HG03571 (cell line): ENCODE measurements around the gene SMIM3.
"Not testable (repeated sequence)": the region's sequence is repeated elsewhere in the genome, so short reads cannot be mapped to it uniquely, and the experiment has no call there.

Experiments
- ATAC-seq: cut with Tn5 transposase; IDR thresholded peaks from one replicate; pipeline ENCODE4 v1.9.1; 2021; ENCODE audit not compliant: unreplicated experiment

SMIM3 gene

DNA sequence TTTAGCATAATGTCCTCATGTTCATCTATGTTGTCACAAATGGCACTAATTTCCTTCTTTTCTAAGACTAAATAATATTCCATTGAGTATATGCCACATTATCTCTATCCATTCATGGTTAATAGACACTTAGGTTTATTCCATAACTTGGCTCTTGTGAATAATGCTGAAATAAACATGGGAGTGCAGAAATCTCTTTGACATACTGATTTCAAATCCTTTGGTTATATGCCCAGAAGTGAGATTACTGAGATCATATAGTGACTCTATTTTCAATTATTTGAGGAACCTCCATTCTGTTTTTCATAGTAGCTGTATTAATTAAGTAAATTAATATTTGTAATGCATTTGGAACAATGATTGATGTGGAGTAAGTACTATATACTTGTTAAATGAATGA is 13.0 kb downstream of the SMIM3 start:
- no peak for ATAC-seq

DNA sequence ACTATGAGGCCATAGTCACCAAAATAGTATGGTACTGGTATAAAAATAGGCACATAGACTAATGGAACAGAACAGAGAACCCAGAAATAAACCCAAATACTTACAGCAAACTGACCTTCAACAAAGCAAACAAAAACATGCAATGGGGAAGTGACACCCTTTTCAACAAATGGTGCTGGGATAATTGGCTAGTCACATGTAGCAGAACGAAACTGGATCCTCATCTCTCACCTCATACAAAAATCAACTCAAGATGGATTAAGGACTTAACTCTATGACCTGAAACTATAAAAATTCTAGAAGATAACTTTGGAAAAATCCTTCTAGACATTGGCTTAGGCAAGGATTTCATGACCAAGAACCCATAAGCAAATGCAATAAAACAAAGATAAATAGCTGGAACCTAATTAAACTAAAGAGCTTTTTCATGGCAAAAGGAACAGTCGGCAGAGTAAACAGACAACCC is 14.9 kb downstream of the SMIM3 start:
- ATAC-seq = not testable (repeated sequence)

DNA sequence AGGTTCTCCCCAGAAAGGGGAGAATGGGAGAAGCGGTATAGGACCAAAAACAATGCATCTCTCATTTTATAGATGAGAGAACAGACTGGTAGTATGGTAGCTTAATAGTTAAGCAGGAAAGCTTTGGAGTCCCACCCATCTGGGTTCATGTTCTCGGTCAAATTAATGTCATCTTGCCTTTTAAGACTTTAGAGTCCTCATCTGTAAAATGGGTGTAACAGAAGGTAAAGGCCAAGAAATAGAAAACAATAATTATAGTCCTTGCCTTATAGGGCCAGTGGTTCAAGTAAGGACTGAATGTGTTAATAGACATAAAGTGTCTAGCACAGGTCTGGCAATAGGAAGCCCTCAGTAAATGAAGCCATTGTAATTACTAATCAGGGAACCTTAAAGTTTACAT is 16.4 kb downstream of the SMIM3 start:
- no peak for ATAC-seq

DNA sequence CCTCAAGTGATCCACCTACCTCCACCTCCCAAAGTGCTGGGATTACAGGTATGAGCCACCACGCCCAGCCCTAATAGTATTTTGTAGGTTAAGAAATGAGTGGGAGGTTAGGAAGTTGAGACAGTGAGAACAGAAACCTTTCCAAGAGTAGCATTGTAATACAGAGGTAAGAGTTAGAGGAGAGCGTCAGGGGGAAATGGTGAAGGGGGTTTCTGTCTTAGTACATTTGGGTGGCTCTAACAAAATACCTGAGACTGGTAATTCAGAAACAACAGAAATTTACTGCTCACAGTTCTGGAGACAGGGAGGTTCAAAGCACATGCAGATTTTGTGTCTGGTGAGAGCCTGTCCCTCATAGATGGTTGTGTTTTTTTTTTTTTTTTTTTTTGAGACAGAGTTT is 18.8 kb downstream of the SMIM3 start:
- no peak for ATAC-seq

DNA sequence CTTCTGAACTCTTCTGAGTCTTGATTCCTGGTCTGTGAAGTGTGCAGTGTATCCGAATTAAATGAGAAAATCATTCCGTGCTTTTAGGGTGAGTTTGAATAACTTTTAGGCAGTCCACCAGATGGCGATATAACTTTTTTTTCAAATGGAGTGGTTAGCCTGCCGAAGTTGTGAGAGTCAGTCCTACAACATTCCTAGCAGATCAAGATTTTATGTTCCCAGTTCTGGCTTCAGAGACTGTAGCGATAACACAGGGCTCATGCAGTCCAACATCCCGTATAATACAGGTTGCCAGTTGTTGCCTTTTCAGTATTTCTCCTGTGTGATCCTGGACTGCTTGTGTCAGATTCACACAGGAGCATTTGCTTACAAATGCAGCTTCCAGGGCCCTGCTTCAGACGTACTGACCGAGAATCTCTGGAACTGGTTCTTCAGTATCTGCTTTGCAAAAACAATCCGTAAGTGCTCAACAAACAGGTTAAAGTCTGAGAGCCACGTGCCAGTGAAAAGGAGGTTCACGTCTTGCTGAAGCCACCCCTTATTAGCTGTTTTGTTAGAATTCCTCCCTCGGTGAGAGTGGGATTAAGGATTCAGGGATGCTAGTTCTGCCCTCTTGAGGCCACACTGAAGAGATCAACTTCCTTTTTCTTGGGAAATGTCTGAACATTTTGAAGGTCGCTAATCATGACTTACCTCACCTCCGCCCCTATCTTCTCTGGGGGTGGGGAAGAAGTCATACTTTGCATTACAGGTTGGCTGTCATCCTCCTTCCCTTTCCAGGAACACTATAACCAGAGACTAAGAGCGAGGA is 22.8 kb downstream of the SMIM3 start:
- ATAC-seq = peak; percentile 70

DNA sequence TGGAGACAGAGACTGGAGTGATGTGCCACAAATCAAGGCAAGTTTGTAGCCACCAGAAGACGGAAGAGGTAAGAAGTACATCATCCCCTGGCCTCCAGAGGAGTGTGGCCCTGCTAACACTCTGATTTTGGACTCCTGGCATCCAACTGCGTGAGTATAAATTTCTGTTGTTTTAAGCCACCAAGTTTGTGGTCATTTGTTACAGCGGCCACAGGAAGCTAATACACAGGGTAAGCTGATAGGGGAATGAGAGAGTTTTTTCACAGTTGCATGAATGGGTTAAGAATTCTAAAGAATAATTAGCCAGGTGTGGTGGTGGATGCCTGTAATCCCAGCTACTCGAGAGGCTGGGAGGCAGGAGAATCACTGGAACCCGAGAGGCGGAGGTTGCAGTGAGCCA is 25.8 kb downstream of the SMIM3 start:
- no peak for ATAC-seq

DNA sequence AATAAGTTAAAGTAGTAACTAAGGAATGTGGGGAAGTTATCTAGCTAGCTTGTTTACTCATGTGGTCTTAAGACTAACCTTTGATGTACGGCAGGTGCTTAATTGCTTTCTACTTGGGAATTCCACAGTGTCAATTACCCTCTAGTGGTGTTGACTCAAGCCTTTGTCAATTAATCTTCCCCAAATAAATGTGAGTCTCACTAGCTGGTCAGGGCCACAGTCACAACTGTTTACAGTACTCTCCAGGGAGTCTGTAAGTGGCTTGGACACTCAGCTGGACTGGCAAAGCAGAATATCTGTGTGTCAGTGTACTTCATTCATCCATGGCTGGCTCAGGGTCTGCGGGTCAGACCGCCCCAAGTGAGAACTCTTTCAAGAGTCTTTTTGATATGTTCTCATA is 30.8 kb downstream of the SMIM3 start:
- ATAC-seq = no peak

DNA sequence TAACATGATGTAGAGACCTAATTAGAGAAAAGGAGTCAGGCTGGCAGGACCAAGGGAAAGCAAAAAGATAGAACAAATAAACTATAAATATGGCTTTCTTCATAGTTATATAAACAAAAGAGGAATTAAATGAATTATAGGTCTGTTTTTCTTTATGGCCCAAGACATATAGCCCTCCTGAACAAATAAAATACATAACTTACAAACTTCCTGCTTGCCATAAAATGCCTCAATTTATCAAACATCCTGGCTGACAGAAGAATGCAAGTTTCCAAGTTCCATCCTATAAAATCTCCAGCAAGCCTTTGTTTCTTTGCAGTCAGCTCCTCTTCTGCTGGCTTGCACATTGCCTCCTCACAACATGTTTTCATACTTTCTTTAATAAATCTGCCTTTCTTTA is 36.5 kb downstream of the SMIM3 start:
- no peak for ATAC-seq

DNA sequence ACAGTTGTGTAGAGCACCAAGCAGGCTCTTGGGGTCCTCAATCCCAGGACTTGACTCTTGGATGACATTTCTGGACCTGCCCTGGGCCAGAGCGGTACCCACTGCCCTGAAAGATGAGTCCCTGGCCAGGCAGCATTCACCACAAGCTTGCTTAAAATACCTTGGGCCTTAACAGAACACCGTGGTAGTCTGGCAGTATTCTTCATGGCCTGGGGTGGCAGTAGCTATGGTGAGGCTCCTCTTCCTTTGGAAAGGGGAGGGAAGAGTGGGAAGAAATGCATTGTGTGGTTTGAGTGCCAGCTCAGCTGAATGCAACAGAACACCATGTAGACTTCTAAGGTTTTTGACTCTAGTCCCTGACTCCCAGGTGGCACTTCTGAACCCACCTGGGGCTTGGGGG is 38.4 kb downstream of the SMIM3 start:
- ATAC-seq = no peak

DNA sequence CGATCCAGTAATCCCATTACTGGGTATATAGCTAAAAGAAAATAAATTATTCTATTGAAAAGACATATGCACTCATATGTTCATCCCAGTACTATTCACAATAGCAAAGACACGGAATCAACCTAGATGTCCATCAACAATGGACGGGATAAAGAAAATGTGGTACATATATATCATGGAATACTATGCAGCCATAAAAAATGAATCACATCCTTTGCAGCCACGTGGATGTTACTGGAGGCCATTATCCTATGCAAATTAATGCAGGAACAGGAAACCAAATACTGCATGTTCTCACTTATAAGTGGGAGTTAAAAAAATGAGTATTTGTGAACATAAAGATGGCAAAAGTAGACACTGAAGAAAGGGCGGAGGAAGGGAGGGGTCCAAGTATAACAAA is 51.2 kb downstream of the SMIM3 start:
- no peak for ATAC-seq

DNA sequence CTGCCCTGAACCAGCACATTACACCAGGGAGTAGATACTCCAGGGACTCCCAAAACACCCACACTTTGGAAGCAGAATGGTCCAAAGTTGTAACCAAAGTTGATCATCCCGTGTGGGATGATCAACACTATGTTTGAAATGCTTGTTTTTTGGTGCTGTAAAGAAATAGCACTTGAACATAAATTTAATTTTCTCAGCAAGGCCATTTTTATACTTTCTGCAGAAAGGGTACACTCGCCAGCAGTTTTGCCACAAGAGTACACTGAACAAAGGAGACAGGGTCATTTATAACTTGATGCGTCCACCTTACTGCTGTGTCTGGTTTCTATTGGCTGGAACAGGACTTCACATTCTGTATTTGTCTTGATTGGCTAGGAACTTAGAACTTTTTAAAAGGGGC is 53.3 kb downstream of the SMIM3 start:
- ATAC-seq = not testable (repeated sequence)

DNA sequence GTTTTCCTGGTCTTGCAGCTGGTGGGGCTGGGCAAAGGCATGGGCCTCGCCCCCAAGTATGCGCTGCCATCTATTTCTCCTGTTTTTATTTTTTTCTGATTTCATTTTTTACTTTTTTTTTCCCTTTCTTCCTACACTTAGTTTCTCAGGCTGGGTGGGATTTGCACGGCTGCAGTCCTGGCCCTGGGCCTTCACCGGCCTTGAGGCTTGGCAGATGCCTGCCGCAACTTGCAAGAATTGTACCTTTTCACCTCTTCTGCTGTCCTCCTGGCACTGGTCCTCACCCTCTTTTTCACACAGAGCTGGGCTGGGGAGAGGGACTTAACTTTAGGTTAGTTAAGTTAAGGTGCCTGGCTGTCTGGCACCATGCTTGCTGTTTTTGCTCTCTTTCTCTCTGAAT is 57.5 kb downstream of the SMIM3 start:
- ATAC-seq = no peak

DNA sequence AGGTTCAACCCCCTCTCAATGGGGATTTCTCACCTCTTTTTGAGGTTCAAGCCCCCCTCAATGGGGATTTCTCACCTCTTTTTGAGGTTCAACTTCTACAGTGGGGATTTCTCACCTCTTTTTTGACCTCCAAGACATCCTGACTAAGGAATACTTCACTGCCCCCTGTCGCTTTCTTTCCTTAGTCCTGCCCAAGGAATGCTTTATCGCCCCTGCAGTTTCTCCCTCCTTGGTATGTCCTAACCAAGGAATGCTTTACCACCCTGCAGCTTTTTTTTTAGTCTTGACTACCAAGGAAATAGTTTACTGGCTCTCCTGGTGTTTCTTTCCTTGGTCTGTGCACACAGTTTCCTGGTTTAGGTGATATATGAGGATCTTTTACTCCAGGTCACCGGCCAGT is 58.1 kb downstream of the SMIM3 start:
- ATAC-seq = no peak

DNA sequence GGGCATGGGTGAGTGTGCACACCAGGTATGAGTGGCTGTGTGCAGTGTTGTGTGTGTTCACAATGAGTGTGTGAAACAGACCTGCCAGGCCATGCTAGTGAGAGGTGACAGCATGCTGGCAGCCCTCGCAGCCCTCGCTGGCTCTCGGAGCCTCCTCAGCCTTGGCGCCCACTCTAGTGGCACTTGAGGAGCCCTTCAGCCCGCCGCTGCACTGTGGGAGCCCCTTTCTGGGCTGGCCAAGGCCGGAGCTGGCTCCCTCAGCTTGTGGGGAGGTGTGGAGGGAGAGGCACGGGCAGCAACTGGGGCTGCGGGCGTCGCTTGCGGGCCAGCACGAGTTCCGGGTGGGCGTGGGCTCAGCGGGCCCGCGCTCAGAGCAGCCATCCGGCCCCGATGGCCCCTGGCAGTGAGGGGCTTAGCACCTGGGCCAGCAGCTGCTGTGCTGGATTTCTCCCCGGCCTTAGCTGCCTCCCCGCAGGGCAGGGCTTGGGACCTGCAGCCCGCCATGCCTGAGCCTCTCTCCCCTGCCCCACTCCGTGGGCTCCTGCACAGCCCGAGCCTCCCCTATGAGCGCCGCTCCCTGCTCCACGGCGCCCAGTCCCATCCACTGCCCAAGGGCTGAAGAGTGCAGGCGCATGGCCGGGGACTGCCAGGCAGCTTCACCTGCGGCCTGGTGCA is 66.8 kb downstream of the SMIM3 start:
- ATAC-seq = not testable (repeated sequence)

DNA sequence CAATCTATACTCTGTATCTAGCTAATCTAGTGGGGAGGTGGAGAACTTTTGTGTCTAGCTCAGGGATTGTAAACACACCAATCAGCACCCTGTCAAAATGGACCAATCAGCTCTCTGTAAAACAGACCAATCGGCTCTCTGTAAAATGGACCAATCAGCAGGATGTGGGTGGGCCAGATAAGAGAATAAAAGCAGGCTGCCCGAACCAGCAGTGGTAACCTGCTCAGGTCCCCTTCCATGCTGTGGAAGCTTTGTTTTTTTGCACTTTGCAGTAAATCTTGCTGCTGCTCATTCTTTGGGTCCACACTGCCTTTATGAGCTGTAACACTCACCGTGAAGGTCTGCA is 67.7 kb downstream of the SMIM3 start, which contains the start of gene IRGM:
TSS of gene IRGM (plus strand) at position 214 of the 346 bp plus-strand sequence. CDS start 1,603 bp downstream, outside the sequence.
- ATAC-seq = not testable (repeated sequence)
